SK-N-SH (cell line): ENCODE measurements around the gene GIPC2.

ENCODE experiments used
- CTCF ChIP-seq: fragments of 200-600 bp; sonication (generic); IDR thresholded peaks from 2 replicates; pipeline ENCODE4 v1.6.1; 2017; ENCODE audit warnings: antibody characterized with exemption, mild to moderate bottlenecking, moderate library complexity
- ELF1 ChIP-seq: IDR thresholded peaks from 2 replicates; pipeline ENCODE4 v1.4.0; 2012
- RAD21 ChIP-seq: IDR thresholded peaks from 2 replicates; pipeline ENCODE4 v1.6.1; 2012; ENCODE audit warnings: mild to moderate bottlenecking, low read length

- TF ChIP-seq CTCF, result no peak
- no peak for TF ChIP-seq ELF1
- no peak for TF ChIP-seq RAD21
Observed at GRCh38 chr1:78019024-78019423, 26.7 kb upstream of the GIPC2 start.
